Stimulated activated CD8-positive, alpha-beta memory T cell treated with anti-CD3 and anti-CD28 coated beads, Interleukin-4, amount 100 ng/mL, for 4 hours (primary cell): ENCODE results near the gene PLCL1.

Experiments used
- DNase-seq, 2 donors: peaks; one replicate each; pipeline ENCODE4 v3.0.0-alpha.2; 2020; ENCODE audit warnings: low read depth in 2 of 2, low spot score in 1 of 2

PLCL1 gene

DNA sequence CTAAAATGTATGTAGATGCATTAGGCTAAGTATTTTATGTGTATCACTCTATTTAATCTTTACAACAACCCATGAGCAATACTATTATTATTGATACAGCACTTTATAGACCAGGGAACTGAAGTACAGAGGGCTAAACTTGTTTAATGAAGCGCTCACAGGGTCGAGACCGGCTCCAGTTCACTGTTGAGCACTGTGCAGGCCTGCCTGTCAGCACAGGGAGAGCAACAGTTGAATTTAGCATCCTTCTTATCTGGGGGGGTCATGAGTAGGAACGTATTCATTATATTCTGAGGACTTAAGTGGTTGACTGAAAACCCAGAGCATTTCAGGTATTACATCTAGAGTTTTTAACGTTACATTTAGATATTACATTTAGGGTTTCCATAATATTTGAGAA lies 120.1 kb downstream of the PLCL1 start:
- DNase-seq: no peak

- DNase-seq: no peak
Measured at GRCh38 chr2:197925204-197925603, 120.8 kb downstream of the PLCL1 start.

- DNase-seq: no peak
Measured at GRCh38 chr2:197925976-197926375, 121.6 kb downstream of the PLCL1 start.

- no peak for DNase-seq
Measured at GRCh38 chr2:197926673-197927072, 122.3 kb downstream of the PLCL1 start.

DNA sequence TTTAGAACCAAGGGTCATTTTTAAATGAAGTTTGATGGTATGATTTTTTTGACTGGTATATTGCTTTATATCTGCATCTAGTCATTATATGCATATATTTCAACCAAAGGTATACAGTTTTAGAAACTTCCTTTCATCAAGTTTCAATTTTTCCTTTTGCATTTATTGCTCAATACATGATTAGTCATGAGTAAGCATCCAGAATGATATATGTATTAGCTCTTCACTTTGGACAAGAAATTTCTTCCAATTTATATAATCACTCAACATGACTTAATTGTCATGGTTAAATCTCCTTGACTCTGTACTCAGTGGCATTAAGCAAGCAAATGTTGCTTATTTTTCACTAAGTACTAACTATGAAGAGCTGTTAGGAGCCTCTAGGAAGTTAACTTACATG lies 123.6 kb downstream of the PLCL1 start:
- no peak for DNase-seq

GRCh38 chr2:197929008-197929885 lies 124.9 kb downstream of the PLCL1 start:
- DNase-seq: no peak

DNA sequence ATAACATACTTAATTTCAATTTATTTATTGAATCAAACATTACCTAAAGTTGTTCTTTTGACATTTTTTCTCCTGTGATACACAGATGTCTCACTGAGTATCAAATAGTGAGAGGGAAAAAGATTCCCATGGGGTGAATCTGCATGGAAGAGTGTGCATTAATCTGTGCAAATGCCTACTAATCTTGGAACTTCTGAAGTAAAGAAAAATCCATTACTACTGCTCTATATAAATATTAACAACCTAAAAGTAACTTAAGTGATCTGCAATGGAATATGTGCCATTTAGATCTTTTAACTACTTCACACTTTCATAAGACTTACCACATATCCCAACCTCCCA lies 125.5 kb downstream of the PLCL1 start:
- DNase-seq: no peak

DNA sequence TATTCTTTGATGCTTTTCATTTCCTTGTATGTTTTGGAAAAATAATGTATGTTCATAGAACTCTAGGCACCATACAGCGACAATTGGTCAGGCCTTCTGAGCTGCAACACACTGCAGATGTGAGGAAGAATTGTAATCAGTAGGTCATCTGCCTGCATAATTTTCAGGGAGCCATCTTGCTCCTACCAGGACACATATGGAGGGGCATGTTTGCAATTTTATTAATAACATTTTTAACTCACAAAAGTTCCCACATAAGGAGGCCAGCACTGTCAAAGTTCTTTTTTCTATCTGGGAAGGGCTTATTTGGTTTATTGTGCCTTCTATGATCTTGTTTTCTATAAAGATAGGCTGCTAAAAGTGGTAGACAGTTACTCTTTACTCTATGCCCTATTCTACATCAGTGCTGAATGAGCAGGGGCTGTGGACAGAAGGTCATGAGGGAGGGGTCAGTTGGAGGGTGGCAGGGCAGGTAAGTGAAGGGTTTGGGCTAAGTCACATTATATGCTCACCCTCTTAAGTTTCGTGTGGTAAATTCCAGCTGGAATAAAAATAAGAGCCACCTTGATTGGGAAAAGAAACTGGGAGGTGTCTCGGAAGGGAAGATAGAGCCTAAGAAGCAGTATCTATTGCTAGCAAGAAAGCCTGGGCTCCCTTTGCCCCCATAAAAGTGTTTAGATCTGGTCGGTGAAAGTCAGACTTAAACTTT lies 126.3 kb downstream of the PLCL1 start:
- no peak for DNase-seq

DNA sequence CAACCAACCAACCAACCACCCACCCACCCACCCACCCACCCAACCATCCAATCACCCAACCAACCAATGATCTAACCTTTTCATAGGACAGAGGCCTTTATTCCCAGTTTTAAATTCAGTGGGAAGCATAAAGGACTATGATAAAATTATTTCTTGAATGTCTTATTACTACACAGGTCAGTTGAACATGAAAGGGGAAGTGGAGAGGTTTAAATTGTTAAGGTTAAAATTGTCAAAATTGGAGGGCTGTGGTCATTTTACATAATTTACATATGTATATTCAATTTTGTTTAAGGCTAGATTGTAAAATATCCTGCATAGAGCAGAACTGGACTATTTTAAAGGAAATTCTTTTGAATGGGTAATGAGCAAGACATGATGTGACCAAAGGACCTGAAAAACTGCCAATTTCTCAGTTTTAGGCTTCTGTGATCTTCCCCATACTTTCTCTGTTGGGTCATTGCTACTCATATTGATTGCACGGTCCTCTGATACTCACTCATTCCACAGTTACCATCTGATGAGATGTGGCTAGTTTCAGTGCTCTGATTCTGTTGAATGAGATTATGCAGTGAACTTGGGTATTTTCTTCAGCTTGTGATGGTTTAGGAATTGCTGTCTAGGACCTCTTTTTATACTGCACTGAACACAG lies 127.4 kb downstream of the PLCL1 start:
- no peak for DNase-seq

DNA sequence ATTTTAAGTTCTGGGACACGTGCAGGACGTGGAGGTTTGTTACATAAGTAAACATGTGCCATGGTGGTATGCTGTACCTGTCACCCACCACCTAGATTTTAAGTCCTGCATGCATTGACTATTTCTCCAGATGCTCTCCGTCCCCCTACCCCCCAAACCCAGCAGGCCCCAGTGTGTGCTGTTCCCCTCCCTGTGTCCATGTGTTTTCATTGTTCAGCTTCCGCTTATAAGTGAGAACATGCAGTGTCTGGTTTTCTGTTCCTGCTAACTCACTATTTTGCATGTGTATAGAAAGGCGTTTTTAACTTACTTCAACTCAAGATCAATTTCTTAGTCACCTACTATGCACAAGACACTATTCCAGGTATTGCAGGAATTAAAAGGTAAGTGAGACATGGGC lies 128.0 kb downstream of the PLCL1 start:
- DNase-seq: no peak

DNA sequence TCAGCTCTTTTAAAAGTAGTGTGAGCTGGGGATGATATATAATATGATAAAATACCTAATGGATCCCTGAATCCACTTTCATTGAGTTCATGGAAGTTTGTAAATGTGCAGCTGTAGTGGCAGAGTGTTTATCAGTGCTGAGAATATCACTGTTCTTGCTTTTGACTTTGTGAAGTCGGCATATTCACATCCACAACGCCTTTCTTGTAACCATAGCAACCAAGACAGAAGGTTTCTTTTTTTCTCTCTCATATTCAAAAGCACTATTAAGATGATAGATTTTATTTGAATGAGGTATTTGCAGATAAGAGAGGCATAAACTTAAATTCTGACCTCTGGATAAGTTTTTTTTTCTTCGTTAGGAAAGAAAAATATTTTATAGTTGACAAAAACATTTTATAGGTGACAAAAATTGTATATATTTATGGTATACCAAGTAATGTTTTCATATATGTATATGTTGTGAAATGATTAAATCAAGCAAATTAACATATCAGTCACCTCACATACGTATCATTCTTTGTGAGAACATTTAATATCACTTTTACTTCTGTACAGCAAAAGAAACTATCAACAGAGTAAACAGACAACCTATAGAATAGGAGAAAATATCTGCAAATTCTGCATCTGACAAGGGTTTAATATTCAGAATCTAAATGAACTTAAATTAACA lies 130.0 kb downstream of the PLCL1 start:
- no peak for DNase-seq

GRCh38 chr2:197934934-197935289 lies 130.5 kb downstream of the PLCL1 start:
- DNase-seq: no peak

- DNase-seq: no peak
Measured at GRCh38 chr2:197937814-197938213, 133.4 kb downstream of the PLCL1 start.

- DNase-seq: no peak
Measured at GRCh38 chr2:197938555-197938954, 134.2 kb downstream of the PLCL1 start.

DNA sequence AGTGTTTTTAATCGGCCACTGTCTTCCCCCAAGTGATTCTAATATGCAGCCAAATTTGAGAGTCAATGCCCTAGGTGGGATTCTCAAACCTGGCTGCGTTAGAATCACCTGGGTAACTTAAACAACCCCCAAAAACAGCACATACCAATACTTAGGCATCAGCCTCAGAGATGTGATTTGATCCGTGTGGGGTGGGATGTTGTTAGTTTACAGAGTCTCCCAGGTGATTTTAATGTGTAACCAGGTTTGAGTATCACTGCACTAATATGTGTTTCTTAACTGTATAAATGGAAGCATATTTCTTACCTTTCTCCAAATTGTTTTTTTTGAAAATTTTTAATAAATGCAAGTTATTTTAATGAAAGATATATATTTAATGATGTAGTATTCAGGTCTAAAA lies 135.4 kb downstream of the PLCL1 start:
- DNase-seq: no peak

DNA sequence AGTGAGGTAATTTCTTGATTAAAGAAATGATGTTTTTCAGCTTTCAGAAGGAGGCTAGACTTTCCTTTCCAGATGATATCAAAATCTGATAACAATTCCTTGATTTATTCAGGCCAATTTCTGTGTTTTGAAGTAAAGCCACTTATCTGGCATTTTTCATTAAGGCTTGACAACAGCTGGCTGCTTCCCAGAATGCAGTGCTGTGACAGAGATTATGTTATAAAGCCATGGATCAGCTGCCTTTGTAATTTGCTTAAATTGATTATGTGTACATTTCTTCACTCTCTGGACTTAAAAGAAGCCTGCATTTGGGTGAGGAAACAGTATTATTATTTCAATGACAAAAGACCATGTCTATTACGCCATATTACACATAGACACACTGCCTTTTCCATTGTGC lies 136.0 kb downstream of the PLCL1 start:
- DNase-seq: no peak

GRCh38 chr2:197941715-197942114 lies 137.3 kb downstream of the PLCL1 start:
- no peak for DNase-seq

GRCh38 chr2:197943731-197944130 lies 139.3 kb downstream of the PLCL1 start:
- DNase-seq: no peak

- DNase-seq: no peak
Measured at GRCh38 chr2:197944416-197945096, 140.2 kb downstream of the PLCL1 start.

DNA sequence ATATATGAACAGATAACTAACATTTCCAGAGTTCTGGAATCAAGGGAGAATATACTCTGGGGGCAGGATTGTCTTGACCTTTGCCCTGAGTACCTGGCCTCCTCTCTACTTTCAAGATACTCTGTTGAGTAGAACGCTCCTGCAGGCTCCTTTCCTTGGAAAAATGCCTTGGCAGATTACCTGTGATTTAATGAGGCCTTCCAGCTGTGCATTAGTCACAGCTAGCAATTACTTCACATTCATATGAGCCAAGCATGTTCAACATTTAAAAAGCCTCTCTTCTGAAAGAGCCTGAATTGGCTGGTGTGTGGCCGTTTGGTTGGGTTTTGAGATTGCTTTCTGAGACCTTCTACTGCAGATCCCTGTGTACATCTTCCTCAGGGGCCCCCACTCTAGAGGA lies 142.2 kb downstream of the PLCL1 start:
- DNase-seq: no peak

GRCh38 chr2:197947219-197947757 lies 142.9 kb downstream of the PLCL1 start:
- no peak for DNase-seq
